ENCODE results near the gene FAXDC2. TPM values are rescaled to one million over a fixed set of nuclear protein-coding genes. Genes with fewer than 3 reads are reported as not detected.

Gene FAXDC2
- total and polyA plus RNA-seq, 2 of the 8 experiments (the other 6 are each of a cell fraction or from before 2014, with no cell fraction given), result 3.7 to 5.9 TPM

GRCh38 chr5:154896562-154897165, 46.3 kb upstream of the FAXDC2 start:
- no peak overlapping the region for H3K27ac ChIP-seq (ENCODE audit: low read depth, low read length)
- H3K4me1 ChIP-seq (replicated peaks in 1 of 4; ENCODE audit: control insufficient read depth in 3 of 4, insufficient read depth in 4 of 4, low read length in 3 of 4), result no peaks in the 10 kb centered on the region
- H2BK5ac ChIP-seq (ENCODE audit: low read depth, low read length), result no peak overlapping the region
- no peaks in the 10 kb centered on the region for H3K23me2 ChIP-seq (ENCODE audit: low read depth, low read length)
- no peak overlapping the region for H3K56ac ChIP-seq (replicated peaks; ENCODE audit: insufficient read length, low read depth, low read length)
- H3K4me3 ChIP-seq (ENCODE audit: extremely low read depth in 1 of 4, insufficient read depth in 2 of 4, low read depth in 3 of 4, low read length in 4 of 4), result no peak overlapping the region
- no peaks in the 10 kb centered on the region for H4K20me1 ChIP-seq (replicated peaks in 1 of 2; ENCODE audit: control insufficient read depth in 1 of 2, insufficient read depth in 2 of 2, low read length in 2 of 2)
- no peak overlapping the region for H4K91ac ChIP-seq (replicated peaks; ENCODE audit: insufficient read length, low read length)
- POLR2A ChIA-PET (ENCODE audit: partially characterized antibody), result interaction anchor here (1.0 to 2.2 kb wide), 5 partner anchors 9 to 21 kb away, joined by 3 to 7 read pairs (median 3); no protein-coding TSS in a partner anchor
- DNase-seq (ENCODE audit: low read depth in 1 of 2, low spot score in 2 of 2) (no peak), FAIRE-seq (no peak)
- no peaks in the 10 kb centered on the region for H3K79me2 ChIP-seq (ENCODE audit: control insufficient read depth in 1 of 2, insufficient read depth in 2 of 2, low read length in 2 of 2)
- H3K14ac ChIP-seq (ENCODE audit: insufficient read length), result no peak overlapping the region
- no peak overlapping the region for H3K9ac ChIP-seq (replicated peaks in 1 of 4; ENCODE audit: extremely low read depth in 1 of 4, low read depth in 3 of 4, low read length in 3 of 4)
- no peak overlapping the region for H3K18ac ChIP-seq (ENCODE audit: extremely low read depth, low read length)
- H2BK15ac ChIP-seq (ENCODE audit: low read length), result no peak overlapping the region
- no peak overlapping the region for H2BK120ac ChIP-seq (replicated peaks; ENCODE audit: low read depth, low read length)
- H3K9me3 ChIP-seq (ENCODE audit: insufficient read depth in 2 of 2, low read depth in 1 of 2, low read length in 1 of 2), result no peaks in the 10 kb centered on the region
- no peak overlapping the region for H3K23ac ChIP-seq (ENCODE audit: insufficient read length)
- H4K8ac ChIP-seq (ENCODE audit: extremely low read depth, insufficient read depth, low read length), result no peak overlapping the region
- H4K5ac ChIP-seq (ENCODE audit: insufficient read length, low read depth, low read length), result no peak overlapping the region
- H2BK20ac ChIP-seq (ENCODE audit: low read length), result no peak overlapping the region
- H2BK12ac ChIP-seq (ENCODE audit: low read depth, low read length), result no peak overlapping the region
- no peak overlapping the region for H2AFZ ChIP-seq (ENCODE audit: low read length)
- no peaks in the 10 kb centered on the region for H3K79me1 ChIP-seq (ENCODE audit: low read depth, low read length)
- no peaks in the 10 kb centered on the region for H3K27me3 ChIP-seq (replicated peaks in 1 of 4; ENCODE audit: control insufficient read depth in 3 of 4, extremely low read depth in 1 of 4, insufficient read depth in 3 of 4, low read length in 3 of 4)
- H2AK5ac ChIP-seq (ENCODE audit: low read depth, low read length), result no peak overlapping the region
- no peak overlapping the region for H3K4me2 ChIP-seq (ENCODE audit: insufficient read depth in 1 of 2, low read depth in 2 of 2, low read length in 2 of 2)
- H3K4ac ChIP-seq (replicated peaks; ENCODE audit: insufficient read length, low read depth, low read length), result no peak overlapping the region
- H3K36me3 ChIP-seq (ENCODE audit: control insufficient read depth in 2 of 4, insufficient read depth in 4 of 4, low read length in 3 of 4), result peaks cover 31 to 84% (median 57%) of the 10 kb centered on the region in 4 experiments
- CTCF ChIA-PET (ENCODE audit: partially characterized antibody), result interaction anchor here (1.0 to 1.6 kb wide), 4 partner anchors 20 to 254 kb away, joined by 3 to 5 read pairs (median 3); no protein-coding TSS in a partner anchor
- TF ChIP-seq MAX (IDR thresholded peaks at IDR 0.05) (no peak), FOSL1 (IDR thresholded peaks at IDR 0.05; ENCODE audit: insufficient read depth, low read depth, low read length) (no peak), POLR2A (IDR thresholded peaks at IDR 0.05; ENCODE audit: control extremely low read depth in 1 of 2, low read depth in 2 of 2, low read length in 2 of 2) (no peak), CTCF (IDR thresholded peaks at IDR 0.05; ENCODE audit: control extremely low read depth in 1 of 3, insufficient read depth in 1 of 3, low read depth in 1 of 3, low read length in 3 of 3) (no peak), TEAD4 (IDR thresholded peaks at IDR 0.05; ENCODE audit: low read depth, low read length) (no peak), NRF1 (IDR thresholded peaks at IDR 0.05; ENCODE audit: low read depth, low read length) (no peak), CHD1 (IDR thresholded peaks at IDR 0.05; ENCODE audit: low read depth, low read length) (no peak), RBBP5 (IDR thresholded peaks at IDR 0.05; ENCODE audit: borderline replicate concordance, low read depth, low read length) (no peak), BCL11A (IDR thresholded peaks at IDR 0.05; ENCODE audit: low read depth in 2 of 2, low read length in 2 of 2) (no peak), CBX8 (IDR thresholded peaks at IDR 0.05; ENCODE audit: borderline replicate concordance, low read depth, low read length) (no peak), BACH1 (IDR thresholded peaks at IDR 0.05; ENCODE audit: low read length) (no peak), SIN3A (conservative IDR thresholded peaks at IDR 0.05 in 1 of 2, IDR thresholded peaks at IDR 0.05 in 1 of 2; ENCODE audit: low read depth in 1 of 2, low read length in 2 of 2) (no peak)
